Raji (cell line): Measurements from ENCODE around the gene SYDE1.

Source experiments
- POLR2A ChIP-seq: IDR thresholded peaks from 2 replicates; pipeline ENCODE4 v1.6.1; 2011; ENCODE audit warnings: low read depth, low read length, control low read depth; ENCODE audit not compliant: insufficient read depth

SYDE1 gene

DNA sequence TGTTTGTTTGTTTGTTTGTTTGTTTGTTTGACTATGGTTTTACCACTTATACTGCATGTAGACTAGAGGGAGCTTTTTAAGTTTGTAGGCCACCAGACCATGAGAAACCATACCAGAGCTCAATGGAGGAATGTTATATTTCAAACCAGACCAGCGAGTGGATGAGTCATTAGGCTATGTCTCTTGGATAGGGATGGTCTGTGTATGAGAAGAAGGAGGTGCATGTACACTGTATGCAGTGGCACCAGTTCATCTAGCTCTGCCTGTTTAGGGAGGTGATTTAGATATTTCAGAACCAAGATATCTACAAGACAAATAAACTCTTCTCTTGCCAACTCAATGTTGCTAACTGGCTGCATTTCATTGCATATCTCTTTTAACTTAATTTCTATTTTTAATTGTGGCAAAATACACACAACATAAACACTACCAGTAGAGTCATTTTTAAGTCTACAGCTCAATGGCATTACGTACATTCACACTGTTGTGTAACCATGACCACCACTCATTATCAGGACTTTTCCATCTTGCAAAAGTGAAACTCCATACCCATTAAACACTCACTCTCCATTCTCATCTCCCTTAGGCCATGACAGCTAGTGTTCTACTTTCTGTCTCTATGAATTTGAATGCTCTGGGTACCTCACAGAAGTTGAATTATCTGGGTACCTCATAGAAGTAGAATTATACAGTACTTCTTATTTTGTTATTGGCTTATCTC lies 29.2 kb downstream of the SYDE1 start:
- TF ChIP-seq POLR2A, result no peak

DNA sequence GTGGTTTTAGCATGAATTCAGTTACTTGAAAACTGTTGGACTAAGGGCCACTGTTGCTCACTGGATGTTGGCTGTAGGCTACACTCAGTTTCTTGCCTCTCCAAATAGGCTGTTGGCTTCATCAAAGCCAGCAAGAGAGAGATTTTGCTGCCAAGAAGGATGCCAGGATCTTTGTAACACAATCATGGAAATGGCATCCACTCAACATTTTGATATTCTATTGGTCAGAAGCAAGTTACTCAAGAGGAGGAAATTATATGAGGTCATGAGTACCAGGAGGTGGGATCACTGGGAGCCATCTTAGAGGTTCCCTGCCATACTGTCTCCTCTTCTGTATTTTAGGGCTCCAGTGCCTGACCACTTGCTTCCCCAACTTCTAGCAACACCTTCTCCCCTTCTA lies 30.6 kb downstream of the SYDE1 start:
- TF ChIP-seq POLR2A, result no peak

DNA sequence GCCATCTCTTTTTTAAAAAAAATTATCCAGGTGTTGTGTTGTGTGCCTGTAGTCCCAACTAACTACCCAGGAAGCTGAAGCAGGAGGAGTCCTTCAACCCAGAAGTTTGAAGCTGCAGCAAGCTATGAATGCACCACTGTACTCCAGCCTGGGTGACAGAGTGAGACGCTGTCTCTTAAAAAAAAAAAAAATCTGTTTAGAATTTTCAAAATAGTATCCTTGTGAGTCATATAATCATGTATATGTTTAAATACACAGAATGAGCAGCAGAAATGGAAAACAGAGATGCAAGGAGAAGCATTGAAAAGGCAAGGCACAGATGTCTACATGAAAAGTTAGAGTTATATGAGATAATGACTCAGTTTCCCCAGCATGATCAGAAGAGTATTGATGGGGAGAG lies 31.2 kb downstream of the SYDE1 start:
- no peak for TF ChIP-seq POLR2A

DNA sequence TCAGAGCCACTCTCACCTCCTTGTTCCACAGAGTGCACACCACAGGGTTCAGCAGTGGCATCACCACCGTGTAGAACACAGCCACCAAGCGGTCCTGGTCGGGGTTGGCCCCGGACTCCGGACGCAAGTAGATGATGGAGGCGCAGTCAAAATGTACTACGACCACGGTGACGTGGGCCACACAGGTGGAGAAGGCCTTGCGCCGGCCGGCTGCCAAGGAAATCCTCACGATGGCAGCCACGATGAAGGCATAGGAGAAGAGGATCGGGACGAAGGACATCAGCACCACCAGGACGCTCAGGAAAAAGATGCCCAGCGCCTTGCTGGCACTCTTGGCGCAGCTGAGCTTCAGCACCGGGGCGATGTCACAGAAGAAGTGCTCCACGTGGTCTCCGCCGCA lies 33.9 kb downstream of the SYDE1 start:
- no peak for TF ChIP-seq POLR2A

DNA sequence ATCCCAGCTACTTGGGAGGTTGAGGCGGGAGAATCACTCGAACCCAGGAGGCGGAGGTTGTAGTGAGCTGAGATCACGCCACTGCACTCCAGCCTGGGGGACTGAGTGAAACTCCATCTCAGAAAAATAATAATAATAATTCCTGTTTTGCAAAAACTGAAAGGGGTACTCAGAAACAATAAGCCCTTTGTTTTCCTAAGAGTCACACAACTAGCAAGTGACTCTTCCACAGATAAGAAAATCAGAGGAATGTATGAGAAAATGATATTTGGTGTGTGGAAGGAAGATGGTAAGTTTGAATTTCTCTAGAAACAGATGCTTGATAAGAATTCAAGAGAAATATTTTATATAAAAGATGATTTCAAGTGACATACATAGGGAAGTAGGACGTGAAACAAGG lies 35.1 kb downstream of the SYDE1 start:
- no peak for TF ChIP-seq POLR2A

DNA sequence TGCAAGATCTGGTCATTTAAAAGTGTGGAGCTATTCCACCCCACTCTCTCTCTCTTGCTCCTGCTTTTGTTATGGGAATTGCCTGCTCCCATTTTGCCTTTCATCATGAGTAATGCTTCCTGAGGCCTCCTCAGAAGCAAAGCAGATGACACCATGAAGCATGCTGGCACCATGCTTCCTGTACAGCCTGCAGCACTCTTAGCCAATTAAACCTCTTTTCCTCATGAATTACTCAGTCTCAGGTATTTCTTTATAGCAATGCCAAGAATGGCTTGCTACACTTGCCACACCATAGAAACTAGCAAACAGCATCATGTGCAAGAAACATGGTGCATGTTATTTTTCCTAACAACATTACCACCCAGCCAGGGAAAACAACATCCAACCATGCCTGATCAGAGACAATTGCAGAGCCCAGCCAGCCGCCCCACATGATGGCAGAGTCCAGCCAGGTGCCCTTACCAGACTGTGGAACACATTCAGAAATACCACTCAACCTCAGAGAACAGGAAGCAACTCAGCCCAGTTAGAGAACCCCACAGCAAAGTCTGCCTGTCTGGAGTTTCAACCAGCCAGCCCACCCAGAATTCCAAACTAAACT lies 36.9 kb downstream of the SYDE1 start:
- no peak for TF ChIP-seq POLR2A

DNA sequence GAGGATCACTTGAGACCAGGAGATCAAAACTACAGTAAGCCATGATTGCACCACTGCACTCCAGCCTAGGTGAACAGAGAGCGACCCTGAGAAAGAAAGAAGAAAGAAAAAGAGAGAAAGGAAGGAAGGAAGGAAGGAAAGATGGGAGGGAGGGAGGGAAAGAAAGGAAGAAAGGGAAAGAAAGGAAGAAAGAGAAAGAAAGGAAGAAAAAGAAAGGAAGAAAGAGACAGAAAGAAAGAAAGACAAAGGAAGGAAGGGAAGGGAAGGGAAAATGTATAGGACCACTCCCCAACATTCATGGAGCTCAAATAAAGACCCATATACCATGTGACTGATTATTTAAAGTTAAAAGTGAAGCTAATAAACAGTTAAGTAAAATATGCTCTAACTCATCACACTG lies 39.9 kb downstream of the SYDE1 start:
- no peak for TF ChIP-seq POLR2A

DNA sequence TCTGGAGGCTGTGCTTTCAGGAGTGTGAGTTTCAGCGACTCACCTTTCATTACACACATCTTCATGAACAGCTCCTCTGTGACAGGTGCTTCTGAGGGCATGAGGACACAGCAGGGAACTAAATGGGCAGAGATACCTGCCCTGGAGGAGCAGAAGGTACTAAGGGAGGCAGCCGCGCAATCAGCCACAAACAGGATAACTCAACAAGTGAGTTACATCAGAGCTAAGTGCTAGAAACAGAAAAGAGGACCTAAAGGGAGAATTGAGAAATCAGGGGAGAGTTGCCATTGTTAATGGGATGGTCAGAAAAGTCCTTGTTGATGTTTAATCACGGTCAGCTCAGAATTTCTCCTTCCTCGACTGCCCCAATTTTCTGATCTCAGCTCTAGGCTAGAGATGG lies 42.5 kb downstream of the SYDE1 start:
- TF ChIP-seq POLR2A, result no peak

DNA sequence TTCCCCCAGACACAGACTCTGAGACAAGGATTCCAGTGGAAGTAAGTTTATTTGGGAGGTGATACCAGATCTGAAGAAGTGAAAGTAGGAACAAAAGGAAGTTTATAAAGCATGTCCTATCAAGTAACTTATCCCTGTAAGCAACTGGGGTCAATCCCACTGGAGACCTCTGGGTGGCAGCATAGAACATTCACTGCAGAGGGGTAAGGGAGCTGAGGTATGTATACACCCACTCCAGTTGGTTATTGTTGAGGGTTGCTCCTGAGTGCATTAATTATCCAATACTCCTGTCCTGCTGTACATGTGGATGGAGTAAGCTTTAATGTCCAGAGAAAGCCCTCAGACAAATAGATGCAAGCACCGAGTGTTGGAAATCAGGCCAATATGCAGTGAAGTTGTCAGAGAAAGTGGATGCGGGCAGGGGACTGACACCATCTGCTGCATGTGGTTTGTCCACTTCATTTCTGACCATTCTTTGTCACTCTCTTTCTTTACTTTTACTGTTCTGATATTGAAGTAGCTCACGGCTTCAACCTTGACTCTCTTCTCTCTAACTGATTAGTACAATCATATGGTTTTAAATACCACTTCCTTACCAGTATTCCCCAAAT lies 46.9 kb downstream of the SYDE1 start:
- TF ChIP-seq POLR2A, result no peak

DNA sequence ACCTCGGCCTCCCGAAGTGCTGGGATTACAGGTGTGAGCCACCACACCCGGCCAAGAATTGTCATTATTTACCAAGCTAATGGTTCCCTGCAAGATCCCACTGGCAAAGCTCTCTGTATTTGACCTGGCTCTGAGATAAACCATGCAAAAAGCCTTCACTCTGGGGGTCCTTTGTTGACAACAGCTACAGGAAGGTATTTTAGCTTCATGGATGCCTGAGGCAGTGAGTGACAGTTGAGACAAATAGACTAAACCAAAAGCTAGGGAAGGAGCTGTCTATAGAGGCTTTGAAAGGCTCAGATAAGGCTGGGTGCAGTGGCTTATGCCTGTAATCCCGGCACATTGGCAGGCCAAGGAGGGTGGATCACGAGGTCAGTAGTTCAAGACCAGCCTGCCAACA lies 48.1 kb downstream of the SYDE1 start:
- TF ChIP-seq POLR2A, result no peak

DNA sequence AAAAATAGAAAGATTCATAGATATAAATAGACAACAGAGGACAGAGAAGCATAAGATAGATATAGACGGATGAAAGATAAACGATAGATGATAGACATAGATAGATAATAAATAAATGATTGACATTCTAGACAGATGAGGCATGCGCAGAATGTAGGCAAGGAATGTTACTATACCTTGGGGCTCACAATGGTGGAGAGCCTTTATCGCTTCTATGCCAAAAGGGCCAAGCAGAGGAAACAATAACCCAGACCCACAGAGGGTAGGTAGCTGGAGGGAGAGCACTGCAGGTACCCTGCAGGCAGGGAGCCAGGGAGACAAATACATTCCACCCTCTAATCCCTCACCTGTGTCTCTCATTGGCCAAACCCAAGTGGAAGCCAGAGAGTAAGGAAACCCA lies 49.2 kb downstream of the SYDE1 start:
- TF ChIP-seq POLR2A, result no peak

DNA sequence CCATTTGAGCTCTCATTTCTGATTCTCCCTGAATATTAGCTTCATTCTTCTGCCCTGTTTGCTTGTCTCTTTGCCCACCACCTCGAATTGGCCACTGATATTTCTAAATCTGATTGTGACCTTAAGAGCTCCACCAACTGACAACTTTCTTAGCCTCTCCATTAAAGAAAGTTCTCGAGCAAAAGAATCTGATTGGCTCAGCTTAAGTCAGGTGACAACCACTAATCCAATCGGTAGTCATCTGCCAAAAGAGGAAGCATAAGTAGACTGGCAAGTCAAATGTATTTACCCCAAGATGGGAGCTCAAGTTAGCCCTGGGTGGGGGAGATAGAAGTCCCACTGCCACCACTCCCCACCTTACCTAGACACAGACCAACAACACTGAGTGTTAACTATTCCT lies 52.0 kb downstream of the SYDE1 start:
- no peak for TF ChIP-seq POLR2A

DNA sequence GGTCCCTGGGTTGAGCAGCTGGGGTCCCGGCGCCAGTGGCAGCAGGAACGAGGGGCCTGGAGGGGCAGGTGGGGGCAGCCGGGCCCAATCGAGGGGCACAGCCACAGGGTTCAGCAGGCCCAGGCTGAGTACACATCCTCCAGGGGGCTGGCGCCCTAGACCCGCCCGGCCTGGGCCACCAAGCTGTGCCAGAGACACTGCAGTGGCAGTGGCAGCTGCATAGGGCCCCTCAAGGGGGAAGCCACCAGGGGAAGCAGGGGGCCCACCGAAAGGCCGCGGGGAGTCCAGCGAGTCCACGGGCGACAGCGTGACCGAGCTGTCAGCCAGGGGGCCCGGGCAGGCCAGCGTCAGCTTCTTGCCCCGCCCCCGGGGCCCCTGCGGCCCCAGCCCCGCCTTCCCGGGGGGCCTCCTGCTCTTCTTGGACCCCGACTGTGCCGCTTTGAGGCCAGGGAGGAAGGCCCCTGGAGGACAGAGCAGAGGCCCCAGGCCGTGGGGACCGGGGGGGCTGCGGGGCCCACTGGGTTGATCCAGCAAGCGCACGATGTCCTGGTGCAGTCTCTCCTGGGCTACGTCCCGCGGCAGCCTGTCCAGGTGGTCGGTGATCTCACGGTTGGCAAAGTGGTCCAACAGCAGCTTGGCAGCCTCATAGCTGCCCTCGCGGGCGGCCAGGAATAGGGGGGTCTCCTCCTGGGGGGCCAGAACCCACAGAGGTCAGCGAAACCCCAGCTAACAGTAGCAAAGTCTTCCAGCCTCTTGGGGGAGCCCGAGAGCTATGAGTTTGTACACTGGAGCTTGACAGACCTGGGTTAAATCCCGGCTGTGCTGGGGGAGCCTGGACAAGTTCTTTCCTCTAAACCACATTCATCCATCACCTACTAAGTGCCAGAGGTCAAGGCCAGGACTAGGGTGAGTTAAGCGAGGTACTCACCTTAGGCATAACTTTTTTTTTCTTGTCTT lies 54.1 kb downstream of the SYDE1 start:
- no peak for TF ChIP-seq POLR2A
